A549 (cell line): ENCODE measurements around the gene SGCD. TPM values are rescaled to one million over a fixed set of nuclear protein-coding genes. Genes with fewer than 3 reads are reported as not detected.

Source experiments
- ATAC-seq, 2 experiments: fragments of 200-7000 bp in 1 of 2; fragments of >200 bp in 1 of 2; cut with Nextera tagmentation in 1 of 2; cut with Tn5 transposase in 1 of 2; 3 replicates each; pipeline versions ENCODE4 v1.8.0 to v1.9.1; 2018 to 2020; ENCODE audit warnings: mild to moderate bottlenecking in 1 of 2, moderate library complexity in 1 of 2
- CTCF ChIA-PET: fragments of 300-600 bp; sonication (Branson Sonifier 250); formaldehyde crosslinking; extraction: SDS; loops from one replicate; lab custom pipeline; 2021; ENCODE audit warnings: antibody characterized with exemption, inconsistent platforms; lab: Yijun Ruan, JAX
- POLR2A ChIA-PET: fragments of 350-600 bp; formaldehyde crosslinking; extraction: SDS; loops from one replicate; lab custom pipeline; 2021; ENCODE audit warnings: antibody characterized with exemption, inconsistent platforms; lab: Yijun Ruan, JAX
- DNase-seq, 2 experiments: peaks; one replicate each; pipeline versions ENCODE4 v3.0.0 to v3.0.0-alpha.2; 2011 to 2016; ENCODE audit warnings: low read depth in 1 of 2, low spot score in 1 of 2
- FAIRE-seq: peaks from 2 replicates; lab custom pipeline; 2011; peaks lifted over from hg19 to GRCh38; lab: Jason Lieb, UNC
- H3K27ac ChIP-seq, 2 experiments: fragments of >200 bp; sonication (Bioruptor Twin); formaldehyde crosslinking; 3 replicates each; pipeline ENCODE4 v1.5.1; 2016 to 2017
- H3K4me1 ChIP-seq: fragments of >200 bp; sonication (Bioruptor Twin); formaldehyde crosslinking; 3 replicates; pipeline ENCODE4 v1.6.1; 2016
- H3K4me2 ChIP-seq: fragments of >200 bp; sonication (Bioruptor Twin); formaldehyde crosslinking; 3 replicates; pipeline ENCODE4 v1.6.1; 2016
- H3K4me3 ChIP-seq: fragments of >200 bp; sonication (Bioruptor Twin); formaldehyde crosslinking; 3 replicates; pipeline ENCODE4 v1.5.1; 2016
- H3K9me3 ChIP-seq: fragments of >200 bp; sonication (Bioruptor Twin); formaldehyde crosslinking; 3 replicates; pipeline ENCODE4 v1.6.1; 2016
- ATOH8 ChIP-seq: fragments of 250-450 bp; sonication (Bioruptor Pico); IDR thresholded peaks from 2 replicates; pipeline ENCODE4 v1.5.0; 2020; ENCODE audit warnings: low read depth, mild to moderate bottlenecking, moderate library complexity
- BHLHE40 ChIP-seq: IDR thresholded peaks from 2 replicates; pipeline ENCODE4 v1.6.1; 2012; ENCODE audit warnings: low read depth, low read length, inconsistent platforms
- CBX2 ChIP-seq: fragments of 200-600 bp; sonication (generic); IDR thresholded peaks from 2 replicates; pipeline ENCODE4 v1.6.1; 2016; ENCODE audit warnings: low read depth, mild to moderate bottlenecking, borderline replicate concordance
- CHD2 ChIP-seq: fragments of 150-350 bp; IDR thresholded peaks from 2 replicates; pipeline ENCODE4 v1.6.1; 2014; ENCODE audit warnings: low read length; ENCODE audit not compliant: partially characterized antibody
- CTCF ChIP-seq: fragments of >200 bp; sonication (Bioruptor Twin); formaldehyde crosslinking; IDR thresholded peaks from 3 replicates; pipeline ENCODE4 v1.5.1; 2016
- EP300 ChIP-seq, 2 experiments: fragments of >200 bp; sonication (Bioruptor Twin); formaldehyde crosslinking; IDR thresholded peaks; 2 replicates in 1 of 2; 3 replicates in 1 of 2; pipeline ENCODE4 v1.6.1; 2016 to 2017
- ESRRA ChIP-seq: fragments of 150-350 bp; IDR thresholded peaks from 2 replicates; pipeline ENCODE4 v1.6.1; 2014; ENCODE audit warnings: mild to moderate bottlenecking, low read length, borderline replicate concordance
- FOSL2 ChIP-seq, 2 experiments: fragments of 450-650 bp in 1 of 2; fragments of >200 bp in 1 of 2; sonication (Bioruptor Twin) in 1 of 2; formaldehyde crosslinking; IDR thresholded peaks; 2 replicates each; pipeline versions ENCODE4 v1.5.0 to v1.6.1; 2016 to 2020; ENCODE audit warnings: mild to moderate bottlenecking in 1 of 2, moderate library complexity in 1 of 2
- FOXS1 ChIP-seq: fragments of 250-450 bp; sonication (Bioruptor Pico); IDR thresholded peaks from 2 replicates; pipeline ENCODE4 v1.5.0; 2020; ENCODE audit warnings: mild to moderate bottlenecking, moderate library complexity
- HOXA7 ChIP-seq: fragments of 250-450 bp; sonication (Bioruptor Pico); IDR thresholded peaks from 2 replicates; pipeline ENCODE4 v1.5.0; 2020; ENCODE audit warnings: mild to moderate bottlenecking, moderate library complexity
- HOXB5 ChIP-seq: fragments of 250-450 bp; sonication (Bioruptor Pico); IDR thresholded peaks from 2 replicates; pipeline ENCODE4 v1.5.0; 2020; ENCODE audit warnings: mild to moderate bottlenecking, moderate library complexity
- KDM1A ChIP-seq: fragments of 200-600 bp; sonication (generic); IDR thresholded peaks from 2 replicates; pipeline ENCODE4 v1.6.1; 2016; ENCODE audit warnings: low read depth, mild to moderate bottlenecking
- MAFK ChIP-seq: fragments of 450-650 bp; IDR thresholded peaks from 2 replicates; pipeline ENCODE4 v1.6.1; 2014; ENCODE audit not compliant: partially characterized antibody
- MAX ChIP-seq: IDR thresholded peaks from 2 replicates; pipeline ENCODE4 v1.6.1; 2012
- MYC ChIP-seq: IDR thresholded peaks from 2 replicates; pipeline ENCODE4 v1.6.1; 2012; ENCODE audit warnings: mild to moderate bottlenecking, inconsistent platforms, low read length, improper control_type of control experiment, borderline replicate concordance
- NFE2L2 ChIP-seq: fragments of 150-350 bp; conservative IDR thresholded peaks from 2 replicates; pipeline ENCODE4 v1.6.1; 2014; ENCODE audit warnings: low read length
- RCOR1 ChIP-seq: fragments of 150-350 bp; IDR thresholded peaks from 2 replicates; pipeline ENCODE4 v1.6.1; 2014; ENCODE audit warnings: antibody characterized with exemption, low read length, low read depth
- TFCP2L1 ChIP-seq: fragments of 250-450 bp; sonication (Bioruptor Pico); IDR thresholded peaks from 2 replicates; pipeline ENCODE4 v1.5.0; 2021; ENCODE audit warnings: mild to moderate bottlenecking
- USF2 ChIP-seq: fragments of 450-650 bp; IDR thresholded peaks from 2 replicates; pipeline ENCODE4 v1.6.1; 2014; ENCODE audit warnings: antibody characterized with exemption
- ZFP36 ChIP-seq: fragments of 450-650 bp; IDR thresholded peaks from 2 replicates; pipeline ENCODE4 v1.6.1; 2014; ENCODE audit warnings: borderline replicate concordance; ENCODE audit not compliant: partially characterized antibody
- ZNF302 ChIP-seq: fragments of 250-450 bp; sonication (Bioruptor Pico); IDR thresholded peaks from 2 replicates; pipeline ENCODE4 v1.9.0; 2021; ENCODE audit warnings: inconsistent platforms, mild to moderate bottlenecking, moderate library complexity
- WGBS: methylation state at CpG from one replicate; pipeline ENCODE4 v1.1.6; 2017; ENCODE audit errors: missing lambda C conversion rate; 5-methylcytosine and 5-hydroxymethylcytosine counted together
- polyA plus RNA-seq, 4 experiments: library from polyadenylated mRNA; depleted of rRNA in 3 of 4; stranded (reverse); fragments of >200 nt; fragmentation: RNase III in 1 of 4; extraction: RNeasy Plus Mini Kit Qiagen cat#74134 plus additional on column Dnase treatment in 1 of 4; gene quantifications; 2 replicates in 3 of 4; 3 replicates in 1 of 4; pipeline ENCODE4 v1.2.3, GENCODE V29; 2011 to 2017
- TF ChIP-seq, protein P1 (sequence below): IDR thresholded peaks from 2 replicates; pipeline ENCODE4 v1.6.1; 2012
- TF ChIP-seq, protein P2 (sequence below): fragments of 250-450 bp; sonication (Bioruptor Pico); IDR thresholded peaks from 2 replicates; pipeline ENCODE4 v1.5.0; 2021; ENCODE audit warnings: mild to moderate bottlenecking, moderate library complexity, borderline replicate concordance
- TF ChIP-seq, protein P3 (sequence below): fragments of 150-350 bp; IDR thresholded peaks from 2 replicates; pipeline ENCODE4 v1.6.1; 2014; ENCODE audit warnings: low read depth, mild to moderate bottlenecking, low read length
- TF ChIP-seq, protein P4 (sequence below): IDR thresholded peaks from 2 replicates; pipeline ENCODE4 v1.6.1; 2012; ENCODE audit warnings: low read depth, borderline replicate concordance

The SGCD gene
- polyA plus RNA-seq, 2 of the 4 experiments (the other 2 are of a cell fraction), result 7.6 to 10.6 TPM

- CTCF ChIA-PET, result no interaction called here
Measured at GRCh38 chr5:156762771-156763170, 435.8 kb downstream of the SGCD start.

DNA sequence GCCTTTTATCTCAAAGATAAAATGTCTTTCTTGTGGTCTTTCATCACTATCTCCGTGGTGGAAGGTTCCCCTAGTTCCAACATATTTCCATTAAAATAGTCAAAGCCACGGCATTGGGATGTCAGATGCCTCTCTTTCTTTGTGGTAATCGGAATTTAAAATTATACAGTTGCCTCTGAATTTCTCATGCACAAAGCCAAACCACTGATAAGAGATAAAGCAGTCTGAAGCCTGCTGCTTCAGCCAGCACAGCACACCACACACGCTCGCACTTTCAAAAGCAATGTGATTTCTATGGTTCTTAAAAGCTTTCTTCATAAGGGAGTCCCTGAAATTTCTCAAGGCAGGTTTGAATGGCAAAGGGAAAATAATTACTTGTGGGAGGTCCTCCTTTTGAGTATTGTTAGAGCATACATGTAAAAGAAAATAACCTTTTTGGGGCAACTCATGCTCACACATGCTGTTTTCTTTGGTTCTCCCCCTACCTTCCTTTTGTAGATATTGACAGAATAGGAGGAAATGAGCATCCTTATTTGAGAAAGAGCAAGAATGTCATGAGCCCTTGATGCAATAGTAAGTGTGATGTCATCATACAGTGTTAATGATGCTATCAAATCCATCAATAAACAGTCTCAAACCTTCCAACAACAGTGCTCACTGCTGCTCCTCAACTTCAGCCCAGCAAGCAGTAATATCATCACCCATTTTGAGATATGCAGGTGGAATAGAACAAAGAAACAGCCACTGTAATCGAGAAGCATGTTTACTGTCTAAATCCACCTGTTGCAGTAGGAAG is 437.4 kb downstream of the SGCD start:
- H3K9me3 ChIP-seq, result no peaks in the 10 kb centered on the region
- WGBS, result 57% methylated on average over 6 of the region's 6 CpGs
- H3K4me2 ChIP-seq, result no peak overlapping the region
- H3K4me1 ChIP-seq, result no peaks in the 10 kb centered on the region
- ChIA-PET POLR2A (no interaction called here), CTCF (no interaction called here)
- ATAC-seq (no peak), DNase-seq (no peak), FAIRE-seq (no peak)
- H3K27ac ChIP-seq, result no peak overlapping the region
- H3K4me3 ChIP-seq, result no peak overlapping the region
- TF ChIP-seq RCOR1 (no peak), ATOH8 (CRISPR knock-in tag) (no peak), ZFP36 (no peak), MYC (no peak), KDM1A (no peak), TFCP2L1 (CRISPR knock-in tag) (no peak), EP300 (IDR thresholded peaks at IDR 0.05) (no peak), USF2 (no peak), ESRRA (no peak), ZNF302 (no peak), FOSL2 (IDR thresholded peaks at IDR 0.05) (no peak), FOSL2 (CRISPR knock-in tag; IDR thresholded peaks at IDR 0.05) (no peak), CTCF (no peak), FOXS1 (CRISPR knock-in tag) (no peak), BHLHE40 (no peak), MAX (no peak), HOXB5 (no peak), HOXA7 (CRISPR knock-in tag) (no peak)
- TF ChIP-seq, protein P1, sequence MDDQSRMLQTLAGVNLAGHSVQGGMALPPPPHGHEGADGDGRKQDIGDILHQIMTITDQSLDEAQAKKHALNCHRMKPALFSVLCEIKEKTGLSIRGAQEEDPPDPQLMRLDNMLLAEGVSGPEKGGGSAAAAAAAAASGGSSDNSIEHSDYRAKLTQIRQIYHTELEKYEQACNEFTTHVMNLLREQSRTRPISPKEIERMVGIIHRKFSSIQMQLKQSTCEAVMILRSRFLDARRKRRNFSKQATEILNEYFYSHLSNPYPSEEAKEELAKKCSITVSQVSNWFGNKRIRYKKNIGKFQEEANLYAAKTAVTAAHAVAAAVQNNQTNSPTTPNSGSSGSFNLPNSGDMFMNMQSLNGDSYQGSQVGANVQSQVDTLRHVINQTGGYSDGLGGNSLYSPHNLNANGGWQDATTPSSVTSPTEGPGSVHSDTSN, result no peak

More at GRCh38 chr5:156762771-156763170, 435.8 kb downstream of the SGCD start:
- DNase-seq, result no peak
- POLR2A ChIA-PET, result no interaction called here
- FAIRE-seq, result no peak
- no peaks in the 10 kb centered on the region for H3K4me1 ChIP-seq
- H3K4me2 ChIP-seq, result no peak overlapping the region
- no peaks in the 10 kb centered on the region for H3K9me3 ChIP-seq
- H3K27ac ChIP-seq, result no peak overlapping the region
- no peak for ATAC-seq
- TF ChIP-seq ZNF302 (no peak), TFCP2L1 (CRISPR knock-in tag) (no peak), CHD2 (no peak), HOXA7 (CRISPR knock-in tag) (no peak), EP300 (IDR thresholded peaks at IDR 0.05) (no peak), NFE2L2 (no peak), CBX2 (no peak), MAX (no peak), MAFK (no peak)
- TF ChIP-seq, protein P2, sequence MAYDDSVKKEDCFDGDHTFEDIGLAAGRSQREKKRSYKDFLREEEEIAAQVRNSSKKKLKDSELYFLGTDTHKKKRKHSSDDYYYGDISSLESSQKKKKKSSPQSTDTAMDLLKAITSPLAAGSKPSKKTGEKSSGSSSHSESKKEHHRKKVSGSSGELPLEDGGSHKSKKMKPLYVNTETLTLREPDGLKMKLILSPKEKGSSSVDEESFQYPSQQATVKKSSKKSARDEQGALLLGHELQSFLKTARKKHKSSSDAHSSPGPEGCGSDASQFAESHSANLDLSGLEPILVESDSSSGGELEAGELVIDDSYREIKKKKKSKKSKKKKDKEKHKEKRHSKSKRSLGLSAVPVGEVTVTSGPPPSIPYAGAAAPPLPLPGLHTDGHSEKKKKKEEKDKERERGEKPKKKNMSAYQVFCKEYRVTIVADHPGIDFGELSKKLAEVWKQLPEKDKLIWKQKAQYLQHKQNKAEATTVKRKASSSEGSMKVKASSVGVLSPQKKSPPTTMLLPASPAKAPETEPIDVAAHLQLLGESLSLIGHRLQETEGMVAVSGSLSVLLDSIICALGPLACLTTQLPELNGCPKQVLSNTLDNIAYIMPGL (CRISPR knock-in tag), result no peak
- TF ChIP-seq, protein P3, sequence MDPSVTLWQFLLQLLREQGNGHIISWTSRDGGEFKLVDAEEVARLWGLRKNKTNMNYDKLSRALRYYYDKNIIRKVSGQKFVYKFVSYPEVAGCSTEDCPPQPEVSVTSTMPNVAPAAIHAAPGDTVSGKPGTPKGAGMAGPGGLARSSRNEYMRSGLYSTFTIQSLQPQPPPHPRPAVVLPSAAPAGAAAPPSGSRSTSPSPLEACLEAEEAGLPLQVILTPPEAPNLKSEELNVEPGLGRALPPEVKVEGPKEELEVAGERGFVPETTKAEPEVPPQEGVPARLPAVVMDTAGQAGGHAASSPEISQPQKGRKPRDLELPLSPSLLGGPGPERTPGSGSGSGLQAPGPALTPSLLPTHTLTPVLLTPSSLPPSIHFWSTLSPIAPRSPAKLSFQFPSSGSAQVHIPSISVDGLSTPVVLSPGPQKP, result no peak
- TF ChIP-seq, protein P4, sequence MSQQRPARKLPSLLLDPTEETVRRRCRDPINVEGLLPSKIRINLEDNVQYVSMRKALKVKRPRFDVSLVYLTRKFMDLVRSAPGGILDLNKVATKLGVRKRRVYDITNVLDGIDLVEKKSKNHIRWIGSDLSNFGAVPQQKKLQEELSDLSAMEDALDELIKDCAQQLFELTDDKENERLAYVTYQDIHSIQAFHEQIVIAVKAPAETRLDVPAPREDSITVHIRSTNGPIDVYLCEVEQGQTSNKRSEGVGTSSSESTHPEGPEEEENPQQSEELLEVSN, result no peak
- H3K4me3 ChIP-seq, result no peak overlapping the region
